ENCODE data around the gene TMPRSS9. TPM values are rescaled to one million over a fixed set of nuclear protein-coding genes. Genes with fewer than 3 reads are reported as not detected.
A peak's percentile ranks its signal among the peaks of the same experiment; 100 is the strongest.

Gene TMPRSS9
- total and polyA plus RNA-seq, 2 of the 13 experiments (the other 11 are each of a cell fraction or from before 2014, with no cell fraction given): 2.5 to 5.2 TPM

- TF ChIP-seq, protein P1, sequence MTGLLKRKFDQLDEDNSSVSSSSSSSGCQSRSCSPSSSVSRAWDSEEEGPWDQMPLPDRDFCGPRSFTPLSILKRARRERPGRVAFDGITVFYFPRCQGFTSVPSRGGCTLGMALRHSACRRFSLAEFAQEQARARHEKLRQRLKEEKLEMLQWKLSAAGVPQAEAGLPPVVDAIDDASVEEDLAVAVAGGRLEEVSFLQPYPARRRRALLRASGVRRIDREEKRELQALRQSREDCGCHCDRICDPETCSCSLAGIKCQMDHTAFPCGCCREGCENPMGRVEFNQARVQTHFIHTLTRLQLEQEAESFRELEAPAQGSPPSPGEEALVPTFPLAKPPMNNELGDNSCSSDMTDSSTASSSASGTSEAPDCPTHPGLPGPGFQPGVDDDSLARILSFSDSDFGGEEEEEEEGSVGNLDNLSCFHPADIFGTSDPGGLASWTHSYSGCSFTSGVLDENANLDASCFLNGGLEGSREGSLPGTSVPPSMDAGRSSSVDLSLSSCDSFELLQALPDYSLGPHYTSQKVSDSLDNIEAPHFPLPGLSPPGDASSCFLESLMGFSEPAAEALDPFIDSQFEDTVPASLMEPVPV (CRISPR knock-in tag; IDR thresholded peaks at IDR 0.05): no peak
- TF ChIP-seq DPF2 (CRISPR knock-in tag; IDR thresholded peaks at IDR 0.05; ENCODE audit: borderline replicate concordance, low read depth) (no peak), ZNF609 (CRISPR knock-in tag; IDR thresholded peaks at IDR 0.05; ENCODE audit: borderline replicate concordance) (no peak), POLR2A (IDR thresholded peaks at IDR 0.05; ENCODE audit: insufficient read depth in 1 of 2, low read depth in 2 of 2, low read length in 2 of 2) (peak; percentile 28 to 55; a peak in 2 of 4 replicates), KLF15 (CRISPR knock-in tag; IDR thresholded peaks at IDR 0.05; ENCODE audit: borderline replicate concordance) (0 out of 2 replicates have a peak, but pooled peaks have one; percentile 10), ZNF780A (CRISPR knock-in tag; IDR thresholded peaks at IDR 0.05) (no peak), ZNF556 (CRISPR knock-in tag; IDR thresholded peaks at IDR 0.05; ENCODE audit: borderline replicate concordance) (no peak), SP1 (IDR thresholded peaks at IDR 0.05) (no peak), SP1 (CRISPR knock-in tag; IDR thresholded peaks at IDR 0.05) (peak; percentile 22; the same call in 1 of the 2 replicates), ZNF367 (CRISPR knock-in tag; IDR thresholded peaks at IDR 0.05; ENCODE audit: borderline replicate concordance) (no peak), MTF1 (CRISPR knock-in tag; IDR thresholded peaks at IDR 0.05) (no peak), NR2C2 (CRISPR knock-in tag; IDR thresholded peaks at IDR 0.05; ENCODE audit: borderline replicate concordance) (no peak), ZNF34 (CRISPR knock-in tag; IDR thresholded peaks at IDR 0.05; ENCODE audit: borderline replicate concordance) (no peak), ZNF3 (CRISPR knock-in tag; IDR thresholded peaks at IDR 0.05) (no peak), GTF3A (CRISPR knock-in tag; conservative IDR thresholded peaks at IDR 0.05) (no peak)
- TF ChIP-seq, protein P2, sequence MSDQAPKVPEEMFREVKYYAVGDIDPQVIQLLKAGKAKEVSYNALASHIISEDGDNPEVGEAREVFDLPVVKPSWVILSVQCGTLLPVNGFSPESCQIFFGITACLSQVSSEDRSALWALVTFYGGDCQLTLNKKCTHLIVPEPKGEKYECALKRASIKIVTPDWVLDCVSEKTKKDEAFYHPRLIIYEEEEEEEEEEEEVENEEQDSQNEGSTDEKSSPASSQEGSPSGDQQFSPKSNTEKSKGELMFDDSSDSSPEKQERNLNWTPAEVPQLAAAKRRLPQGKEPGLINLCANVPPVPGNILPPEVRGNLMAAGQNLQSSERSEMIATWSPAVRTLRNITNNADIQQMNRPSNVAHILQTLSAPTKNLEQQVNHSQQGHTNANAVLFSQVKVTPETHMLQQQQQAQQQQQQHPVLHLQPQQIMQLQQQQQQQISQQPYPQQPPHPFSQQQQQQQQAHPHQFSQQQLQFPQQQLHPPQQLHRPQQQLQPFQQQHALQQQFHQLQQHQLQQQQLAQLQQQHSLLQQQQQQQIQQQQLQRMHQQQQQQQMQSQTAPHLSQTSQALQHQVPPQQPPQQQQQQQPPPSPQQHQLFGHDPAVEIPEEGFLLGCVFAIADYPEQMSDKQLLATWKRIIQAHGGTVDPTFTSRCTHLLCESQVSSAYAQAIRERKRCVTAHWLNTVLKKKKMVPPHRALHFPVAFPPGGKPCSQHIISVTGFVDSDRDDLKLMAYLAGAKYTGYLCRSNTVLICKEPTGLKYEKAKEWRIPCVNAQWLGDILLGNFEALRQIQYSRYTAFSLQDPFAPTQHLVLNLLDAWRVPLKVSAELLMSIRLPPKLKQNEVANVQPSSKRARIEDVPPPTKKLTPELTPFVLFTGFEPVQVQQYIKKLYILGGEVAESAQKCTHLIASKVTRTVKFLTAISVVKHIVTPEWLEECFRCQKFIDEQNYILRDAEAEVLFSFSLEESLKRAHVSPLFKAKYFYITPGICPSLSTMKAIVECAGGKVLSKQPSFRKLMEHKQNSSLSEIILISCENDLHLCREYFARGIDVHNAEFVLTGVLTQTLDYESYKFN (CRISPR knock-in tag; conservative IDR thresholded peaks at IDR 0.05): no peak
- TF ChIP-seq, protein P3, sequence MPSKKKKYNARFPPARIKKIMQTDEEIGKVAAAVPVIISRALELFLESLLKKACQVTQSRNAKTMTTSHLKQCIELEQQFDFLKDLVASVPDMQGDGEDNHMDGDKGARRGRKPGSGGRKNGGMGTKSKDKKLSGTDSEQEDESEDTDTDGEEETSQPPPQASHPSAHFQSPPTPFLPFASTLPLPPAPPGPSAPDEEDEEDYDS (CRISPR knock-in tag; IDR thresholded peaks at IDR 0.05): no peak
Measured at GRCh38 chr19:2426611-2427428, 66.8 kb downstream of the TMPRSS9 start (continued).
